Pons (tissue), 1 donor: ENCODE data around the gene IGIP.

Experiments used
- DNase-seq: peaks from one replicate; pipeline ENCODE4 v3.0.0-alpha.2; 2016; ENCODE audit warnings: low spot score

The IGIP gene

GRCh38 chr5:140111011-140111858 is 14.5 kb upstream of the IGIP start:
- no peak for DNase-seq

GRCh38 chr5:140111859-140112551 is 13.7 kb upstream of the IGIP start:
- DNase-seq = no peak

- DNase-seq = no peak
Measured at GRCh38 chr5:140112685-140113179, 13.0 kb upstream of the IGIP start.

GRCh38 chr5:140113180-140113698 is 12.5 kb upstream of the IGIP start:
- DNase-seq = no peak

GRCh38 chr5:140113699-140114263 is 12.0 kb upstream of the IGIP start, which contains the start of gene PURA:
Gene PURA, plus strand, starts transcription at chr5:140114109. Its CDS starts 73 bp downstream, at chr5:140114182.
- DNase-seq = peak; percentile 81

GRCh38 chr5:140114341-140115185 is 11.2 kb upstream of the IGIP start:
- DNase-seq = no peak

GRCh38 chr5:140115186-140115500 is 10.6 kb upstream of the IGIP start:
- DNase-seq = no peak

- DNase-seq = no peak
Measured at GRCh38 chr5:140116716-140117115, 9.0 kb upstream of the IGIP start.

GRCh38 chr5:140117523-140117922 is 8.2 kb upstream of the IGIP start:
- no peak for DNase-seq

- no peak for DNase-seq
Measured at GRCh38 chr5:140118302-140118936, 7.3 kb upstream of the IGIP start.

GRCh38 chr5:140126315-140127012 is 727 bp downstream of the IGIP start:
- DNase-seq = no peak

- no peak for DNase-seq
Measured at GRCh38 chr5:140128376-140128775, 2.6 kb downstream of the IGIP start.

GRCh38 chr5:140130949-140131733 is 5.4 kb downstream of the IGIP start:
- DNase-seq = no peak

GRCh38 chr5:140131967-140132409 is 6.3 kb downstream of the IGIP start:
- peak; percentile 44 for DNase-seq

GRCh38 chr5:140133514-140134167 is 7.9 kb downstream of the IGIP start:
- DNase-seq = no peak

- DNase-seq = no peak
Measured at GRCh38 chr5:140134277-140134935, 8.7 kb downstream of the IGIP start.

GRCh38 chr5:140135127-140135526 is 9.4 kb downstream of the IGIP start:
- DNase-seq = no peak

- no peak for DNase-seq
Measured at GRCh38 chr5:140136624-140137023, 10.9 kb downstream of the IGIP start.

GRCh38 chr5:140140435-140140834 is 14.7 kb downstream of the IGIP start:
- no peak for DNase-seq
